ENCODE results near the gene NEURL4.
"Not testable (repeated sequence)": the region's sequence is repeated elsewhere in the genome, so short reads cannot be mapped to it uniquely, and the experiment has no call there.

NEURL4 gene

DNA sequence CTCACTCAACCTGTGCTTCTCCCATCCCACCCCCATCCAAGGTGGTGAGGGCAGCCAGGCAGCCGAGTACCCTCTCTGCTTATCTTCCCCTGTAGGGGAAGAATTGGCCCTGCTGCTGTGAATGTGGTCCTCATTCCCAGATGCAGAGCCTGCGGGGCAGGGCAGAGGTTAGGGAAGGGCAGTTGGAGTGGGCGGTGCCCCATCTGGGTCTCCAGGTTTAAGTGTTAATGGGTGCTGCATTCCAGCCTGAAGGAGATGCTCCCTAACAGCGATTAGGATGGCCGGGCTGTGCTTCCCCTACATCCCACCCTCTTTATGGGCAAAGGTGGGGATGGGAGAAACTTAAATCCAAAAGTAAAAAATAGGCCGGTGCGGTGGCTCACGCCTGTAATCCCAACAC is 37.9 kb upstream of the NEURL4 start:
- Histone ChIP-seq H3K27ac (no peak overlapping the region), H3K36me3 (replicated peaks) (no peaks in the 10 kb centered on the region), H3K27me3 (replicated peaks) (no peaks in the 10 kb centered on the region), H3K4me3 (ENCODE audit: low read depth, low read length) (no peak overlapping the region)
- DNase-seq = no peak
- TF ChIP-seq, protein P1, sequence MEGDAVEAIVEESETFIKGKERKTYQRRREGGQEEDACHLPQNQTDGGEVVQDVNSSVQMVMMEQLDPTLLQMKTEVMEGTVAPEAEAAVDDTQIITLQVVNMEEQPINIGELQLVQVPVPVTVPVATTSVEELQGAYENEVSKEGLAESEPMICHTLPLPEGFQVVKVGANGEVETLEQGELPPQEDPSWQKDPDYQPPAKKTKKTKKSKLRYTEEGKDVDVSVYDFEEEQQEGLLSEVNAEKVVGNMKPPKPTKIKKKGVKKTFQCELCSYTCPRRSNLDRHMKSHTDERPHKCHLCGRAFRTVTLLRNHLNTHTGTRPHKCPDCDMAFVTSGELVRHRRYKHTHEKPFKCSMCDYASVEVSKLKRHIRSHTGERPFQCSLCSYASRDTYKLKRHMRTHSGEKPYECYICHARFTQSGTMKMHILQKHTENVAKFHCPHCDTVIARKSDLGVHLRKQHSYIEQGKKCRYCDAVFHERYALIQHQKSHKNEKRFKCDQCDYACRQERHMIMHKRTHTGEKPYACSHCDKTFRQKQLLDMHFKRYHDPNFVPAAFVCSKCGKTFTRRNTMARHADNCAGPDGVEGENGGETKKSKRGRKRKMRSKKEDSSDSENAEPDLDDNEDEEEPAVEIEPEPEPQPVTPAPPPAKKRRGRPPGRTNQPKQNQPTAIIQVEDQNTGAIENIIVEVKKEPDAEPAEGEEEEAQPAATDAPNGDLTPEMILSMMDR (IDR thresholded peaks at IDR 0.05; ENCODE audit: low read depth, low read length, missing control alignments) = no peak
- in situ Hi-C loops (cut with HindIII; ENCODE audit: low pct_ligation_motif_present, low sequenced_read_pairs) = no loop called here

DNA sequence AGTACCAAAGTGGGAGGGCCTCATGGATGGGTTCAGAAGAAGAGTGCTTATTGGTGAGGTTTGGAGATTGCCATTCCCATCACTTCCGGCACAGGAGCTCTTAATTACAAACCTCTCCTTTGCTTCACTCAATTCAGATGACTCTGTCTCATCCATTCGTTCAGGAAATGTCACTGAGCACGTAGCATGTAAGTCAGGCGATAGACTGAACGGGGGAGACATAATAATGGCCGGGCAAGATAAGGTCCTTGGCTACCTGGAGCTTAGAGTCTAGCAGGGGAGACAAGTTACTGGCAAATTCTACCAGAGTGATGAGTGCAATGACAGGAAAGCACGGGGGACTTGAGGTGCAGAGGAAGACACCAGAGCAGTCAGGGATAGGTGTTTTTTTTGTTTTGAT is 36.8 kb upstream of the NEURL4 start:
- in situ Hi-C loops (cut with HindIII; ENCODE audit: low pct_ligation_motif_present, low sequenced_read_pairs); DNase-seq: not testable (repeated sequence)

DNA sequence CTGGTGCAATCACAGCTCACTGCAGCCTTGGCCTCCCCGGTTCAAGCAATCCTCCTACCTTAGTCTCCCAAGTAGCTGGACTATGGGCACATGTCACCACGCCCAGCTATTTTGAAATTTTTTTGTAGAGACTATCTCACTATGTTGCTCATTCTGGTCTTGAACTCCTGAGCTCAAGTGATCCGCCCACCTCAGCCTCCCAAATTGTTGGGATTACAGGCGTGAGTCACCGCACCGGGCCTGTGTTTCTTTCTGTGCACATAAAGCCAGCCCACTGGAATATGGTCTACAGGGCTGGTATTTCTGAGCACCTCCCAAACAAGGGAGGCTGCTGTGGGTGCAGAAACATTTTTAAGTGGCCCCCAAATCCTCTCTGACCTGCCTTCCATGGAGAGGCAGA is 34.2 kb upstream of the NEURL4 start:
- no peaks in the 10 kb centered on the region for H3K36me3 ChIP-seq (replicated peaks)
- peak; percentile 18 for DNase-seq
- no peaks in the 10 kb centered on the region for H3K27me3 ChIP-seq (replicated peaks)
- no peak overlapping the region for H3K4me3 ChIP-seq (ENCODE audit: low read depth, low read length)
- no peak overlapping the region for H3K27ac ChIP-seq
- in situ Hi-C loops (cut with HindIII; ENCODE audit: low pct_ligation_motif_present, low sequenced_read_pairs) = no loop called here
- TF ChIP-seq, protein P1 (IDR thresholded peaks at IDR 0.05; ENCODE audit: low read depth, low read length, missing control alignments) = no peak

More for the DNA sequence above, 36.8 kb upstream of the NEURL4 start:
- not testable (repeated sequence) for H3K27ac ChIP-seq; H3K27me3 ChIP-seq (replicated peaks); H3K4me3 ChIP-seq (ENCODE audit: low read depth, low read length); H3K36me3 ChIP-seq (replicated peaks)

DNA sequence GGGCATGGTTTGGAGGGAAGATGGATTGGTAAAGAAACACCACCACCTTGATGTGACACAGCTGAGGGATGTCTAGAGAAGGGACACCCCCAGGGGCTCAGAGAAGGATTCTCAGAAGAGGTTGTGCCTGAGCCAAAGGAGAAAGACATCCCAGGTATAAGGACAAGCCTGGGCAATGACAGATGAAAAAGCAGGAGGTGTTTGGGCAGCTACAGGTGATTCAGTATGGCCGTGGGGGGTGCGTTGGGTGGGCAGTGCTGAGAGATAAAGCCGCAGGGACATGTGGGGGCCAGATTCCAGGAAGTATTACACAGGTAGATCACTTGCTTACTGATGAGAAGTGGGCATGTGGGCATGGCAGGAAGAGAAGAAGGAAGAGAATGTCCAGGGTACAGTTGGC is 32.8 kb upstream of the NEURL4 start:
- Histone ChIP-seq H3K4me3 (ENCODE audit: low read depth, low read length) (no peak overlapping the region), H3K27ac (no peak overlapping the region), H3K36me3 (replicated peaks) (no peaks in the 10 kb centered on the region), H3K27me3 (replicated peaks) (no peaks in the 10 kb centered on the region)
- in situ Hi-C loops (cut with HindIII; ENCODE audit: low pct_ligation_motif_present, low sequenced_read_pairs) = no loop called here
- no peak for DNase-seq
- TF ChIP-seq, protein P1 (IDR thresholded peaks at IDR 0.05; ENCODE audit: low read depth, low read length, missing control alignments) = no peak

DNA sequence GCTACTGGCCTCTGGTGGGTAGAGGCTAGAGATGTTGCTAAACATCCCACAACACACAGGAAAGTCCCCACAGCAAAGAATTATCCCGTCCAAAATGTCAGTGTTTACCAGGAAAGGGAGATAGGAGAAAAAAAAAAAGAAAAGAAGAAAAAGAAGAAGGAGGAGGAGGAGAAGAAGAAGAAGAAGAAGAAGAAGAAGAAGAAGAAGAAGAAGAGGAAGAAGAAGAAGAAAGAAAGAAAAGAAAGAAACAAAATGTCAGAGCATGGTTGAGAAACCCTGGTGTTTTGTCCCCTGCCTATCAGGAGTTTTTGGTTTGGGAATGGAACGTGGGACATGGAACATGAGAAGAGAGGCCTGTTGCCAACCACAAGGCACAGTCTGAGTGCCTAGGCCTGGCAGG is 28.2 kb upstream of the NEURL4 start:
- Histone ChIP-seq H3K4me3 (ENCODE audit: low read depth, low read length) (no peak overlapping the region), H3K27ac (no peak overlapping the region), H3K36me3 (replicated peaks) (no peaks in the 10 kb centered on the region), H3K27me3 (replicated peaks) (no peaks in the 10 kb centered on the region)
- in situ Hi-C loops (cut with HindIII; ENCODE audit: low pct_ligation_motif_present, low sequenced_read_pairs) = no loop called here
- no peak for DNase-seq
- TF ChIP-seq, protein P1 (IDR thresholded peaks at IDR 0.05; ENCODE audit: low read depth, low read length, missing control alignments) = no peak

DNA sequence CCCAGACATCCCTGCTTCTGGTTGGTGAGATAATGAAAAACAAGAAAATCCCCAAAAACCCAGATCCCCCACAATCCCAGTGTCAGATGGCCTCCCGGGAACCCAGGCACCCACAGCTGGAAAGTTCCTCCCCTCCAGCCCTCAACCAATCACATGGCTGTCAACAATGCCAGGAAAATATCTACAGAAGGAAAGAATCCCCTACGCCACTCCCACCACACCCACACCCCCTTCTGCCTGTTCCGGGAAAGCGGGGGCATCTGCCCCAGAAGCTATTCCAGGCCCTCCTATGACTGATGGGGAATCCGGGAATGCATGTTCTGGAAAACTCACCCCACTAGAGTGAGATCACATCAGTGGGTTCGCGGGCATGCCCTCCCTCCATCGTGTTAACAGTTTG is 27.6 kb upstream of the NEURL4 start:
- H3K27ac ChIP-seq = no peak overlapping the region
- DNase-seq = no peak
- H3K27me3 ChIP-seq (replicated peaks) = no peaks in the 10 kb centered on the region
- no peak overlapping the region for H3K4me3 ChIP-seq (ENCODE audit: low read depth, low read length)
- in situ Hi-C loops (cut with HindIII; ENCODE audit: low pct_ligation_motif_present, low sequenced_read_pairs) = no loop called here
- TF ChIP-seq, protein P1 (IDR thresholded peaks at IDR 0.05; ENCODE audit: low read depth, low read length, missing control alignments) = no peak
- H3K36me3 ChIP-seq (replicated peaks) = no peaks in the 10 kb centered on the region
